ENCODE measurements around the gene GGTLC2. TPM values are rescaled to one million over a fixed set of nuclear protein-coding genes. Genes with fewer than 3 reads are reported as not detected.
"Not testable (repeated sequence)": the region's sequence is repeated elsewhere in the genome, so short reads cannot be mapped to it uniquely, and the experiment has no call there.

The GGTLC2 gene
- total RNA-seq, 3 donors from 2014 or later, result not detected

DNA sequence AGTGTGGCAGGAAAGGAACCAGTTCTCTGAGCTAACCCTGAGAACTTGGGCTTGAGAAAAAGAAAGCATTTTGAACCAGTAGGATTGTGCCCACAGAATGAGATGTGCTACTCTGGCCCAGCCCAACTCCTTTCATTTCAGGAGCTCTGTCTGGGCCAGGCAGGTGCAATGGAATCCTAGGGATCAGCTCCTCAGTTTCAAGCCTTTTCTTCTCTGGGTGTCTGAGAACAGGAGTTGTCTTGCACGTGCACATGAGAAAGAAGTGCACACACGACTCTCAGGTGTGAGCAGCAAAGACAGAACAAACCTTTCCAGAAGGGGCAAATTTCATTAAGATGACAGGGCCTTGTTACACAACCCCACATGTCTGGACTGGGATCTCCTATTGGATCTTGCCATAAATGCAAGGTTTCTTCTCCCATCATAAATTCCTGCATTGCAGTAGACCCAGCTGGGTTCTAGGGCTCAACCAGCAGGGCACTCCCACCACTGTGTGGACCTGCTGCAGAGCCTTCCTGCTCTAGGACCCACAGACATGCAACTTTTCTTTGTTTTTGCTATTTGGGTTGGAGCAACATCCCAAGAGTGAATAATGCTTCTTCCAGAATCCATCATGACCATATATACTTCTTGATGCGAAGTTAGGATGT is 24.5 kb upstream of the GGTLC2 start:
- Histone ChIP-seq H3K9me3 (no peaks in the 10 kb centered on the region), H3K4me3 (no peak overlapping the region), H3K36me3 (no peaks in the 10 kb centered on the region), H3K4me1 (no peaks in the 10 kb centered on the region), H3K27ac (no peak overlapping the region), H3K27me3 (peaks cover 0 to 15% of the 10 kb centered on the region in 2 donors)
- intact Hi-C loops (cut with DNase I; ENCODE audit: low total_unique reads), result no loop called here
- no peak for DNase-seq (ENCODE audit: low spot score in 2 of 2)
- TF ChIP-seq, protein P1, sequence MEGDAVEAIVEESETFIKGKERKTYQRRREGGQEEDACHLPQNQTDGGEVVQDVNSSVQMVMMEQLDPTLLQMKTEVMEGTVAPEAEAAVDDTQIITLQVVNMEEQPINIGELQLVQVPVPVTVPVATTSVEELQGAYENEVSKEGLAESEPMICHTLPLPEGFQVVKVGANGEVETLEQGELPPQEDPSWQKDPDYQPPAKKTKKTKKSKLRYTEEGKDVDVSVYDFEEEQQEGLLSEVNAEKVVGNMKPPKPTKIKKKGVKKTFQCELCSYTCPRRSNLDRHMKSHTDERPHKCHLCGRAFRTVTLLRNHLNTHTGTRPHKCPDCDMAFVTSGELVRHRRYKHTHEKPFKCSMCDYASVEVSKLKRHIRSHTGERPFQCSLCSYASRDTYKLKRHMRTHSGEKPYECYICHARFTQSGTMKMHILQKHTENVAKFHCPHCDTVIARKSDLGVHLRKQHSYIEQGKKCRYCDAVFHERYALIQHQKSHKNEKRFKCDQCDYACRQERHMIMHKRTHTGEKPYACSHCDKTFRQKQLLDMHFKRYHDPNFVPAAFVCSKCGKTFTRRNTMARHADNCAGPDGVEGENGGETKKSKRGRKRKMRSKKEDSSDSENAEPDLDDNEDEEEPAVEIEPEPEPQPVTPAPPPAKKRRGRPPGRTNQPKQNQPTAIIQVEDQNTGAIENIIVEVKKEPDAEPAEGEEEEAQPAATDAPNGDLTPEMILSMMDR (IDR thresholded peaks at IDR 0.05), result no peak
- no peak for TF ChIP-seq POLR2A (IDR thresholded peaks at IDR 0.05)
- TF ChIP-seq POLR2AphosphoS5 (IDR thresholded peaks at IDR 0.05), result no peak

DNA sequence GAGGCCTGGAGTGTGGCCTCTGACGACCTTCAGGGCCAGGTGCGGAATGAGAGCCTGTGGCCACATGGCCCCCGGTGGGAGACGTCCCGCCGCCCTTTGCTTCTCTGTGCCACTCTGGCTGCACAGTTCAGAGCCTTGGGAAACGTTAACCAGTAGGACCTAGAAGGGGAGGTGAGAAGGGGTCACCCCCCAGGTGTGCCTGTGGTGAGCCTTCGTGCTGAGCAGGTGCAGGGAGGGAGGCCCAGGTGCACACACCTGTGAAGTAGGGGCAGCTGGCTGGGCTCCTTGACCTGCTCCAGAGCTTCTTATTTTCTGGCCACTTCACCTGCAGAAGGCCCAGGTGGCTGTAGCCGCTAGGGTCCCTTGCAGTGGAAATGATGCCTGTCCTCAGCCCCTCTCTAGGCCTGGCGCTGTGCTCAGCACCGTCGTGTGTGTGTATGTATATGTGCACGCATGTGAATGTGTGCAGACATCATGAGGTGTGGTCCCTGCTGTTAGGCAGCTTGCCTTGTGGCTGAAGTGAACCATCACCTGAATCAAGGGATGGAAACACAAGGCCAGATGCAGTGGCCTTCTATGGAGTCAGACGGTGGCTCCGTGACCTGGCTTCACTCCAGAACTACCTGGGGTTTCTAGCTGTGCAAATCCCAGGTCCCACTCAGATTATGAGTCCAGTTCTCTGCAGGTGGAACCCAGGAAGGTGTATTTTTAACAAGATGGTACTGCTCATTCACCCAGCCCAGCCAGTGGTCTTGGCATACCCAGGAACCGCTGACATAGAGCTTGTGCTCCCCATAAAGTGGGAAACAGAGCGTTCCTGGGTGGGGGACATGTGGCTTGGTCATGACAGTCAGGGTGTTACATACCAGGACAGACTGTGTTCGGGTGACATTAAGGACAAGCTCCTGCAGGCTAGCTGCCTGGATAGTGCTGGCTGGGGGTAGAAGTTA is 15.6 kb upstream of the GGTLC2 start:
- H3K4me3 ChIP-seq; DNase-seq (ENCODE audit: low spot score in 2 of 2); H3K36me3 ChIP-seq; H3K9me3 ChIP-seq; H3K27me3 ChIP-seq; intact Hi-C loops (cut with DNase I; ENCODE audit: low total_unique reads); H3K4me1 ChIP-seq; H3K27ac ChIP-seq: not testable (repeated sequence)

DNA sequence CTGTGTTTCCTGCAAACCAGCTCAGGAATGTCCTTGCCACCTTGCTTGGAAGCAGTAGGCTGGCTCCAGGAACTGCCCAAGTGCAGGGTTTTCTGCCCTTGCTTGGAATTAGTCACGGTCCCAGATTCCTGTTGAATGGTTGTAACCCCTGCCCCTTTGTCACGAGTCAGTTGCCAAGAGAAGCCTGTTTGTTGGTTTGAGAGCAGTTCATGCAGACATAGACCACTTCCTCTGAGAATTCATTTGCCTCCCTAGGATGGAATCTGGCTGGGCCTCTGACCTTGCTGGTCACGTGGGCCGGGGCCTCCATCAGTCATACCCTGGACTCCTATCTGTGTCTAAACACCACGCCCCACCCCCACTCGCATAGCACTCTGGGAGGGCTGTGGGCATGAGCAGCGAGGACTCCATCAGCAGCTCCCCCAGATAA is 13.2 kb upstream of the GGTLC2 start:
- H3K27me3 ChIP-seq; DNase-seq (ENCODE audit: low spot score in 2 of 2); intact Hi-C loops (cut with DNase I; ENCODE audit: low total_unique reads); H3K9me3 ChIP-seq; H3K27ac ChIP-seq; H3K4me3 ChIP-seq; H3K4me1 ChIP-seq; H3K36me3 ChIP-seq: not testable (repeated sequence)

DNA sequence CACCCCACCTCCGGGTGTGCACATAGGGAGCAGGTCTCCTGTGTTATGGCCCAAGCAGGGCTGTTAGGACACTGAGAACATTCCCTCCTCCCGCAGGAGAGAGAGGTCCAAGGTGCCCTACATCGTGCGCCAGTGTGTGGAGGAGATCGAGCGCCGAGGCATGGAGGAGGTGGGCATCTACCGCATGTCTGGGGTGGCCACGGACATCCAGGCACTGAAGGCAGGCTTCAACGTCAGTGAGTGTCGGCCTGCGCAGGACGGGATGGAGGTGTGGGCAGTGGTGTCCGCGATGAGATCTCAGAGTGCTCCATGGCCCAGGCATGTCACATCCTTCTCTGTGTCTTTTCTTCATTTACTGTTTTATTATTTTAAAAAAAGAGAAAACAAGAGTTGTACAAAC is 12.2 kb upstream of the GGTLC2 start:
- H3K27me3 ChIP-seq; H3K9me3 ChIP-seq; intact Hi-C loops (cut with DNase I; ENCODE audit: low total_unique reads); H3K4me3 ChIP-seq; DNase-seq (ENCODE audit: low spot score in 2 of 2); H3K4me1 ChIP-seq; H3K27ac ChIP-seq; H3K36me3 ChIP-seq: not testable (repeated sequence)

DNA sequence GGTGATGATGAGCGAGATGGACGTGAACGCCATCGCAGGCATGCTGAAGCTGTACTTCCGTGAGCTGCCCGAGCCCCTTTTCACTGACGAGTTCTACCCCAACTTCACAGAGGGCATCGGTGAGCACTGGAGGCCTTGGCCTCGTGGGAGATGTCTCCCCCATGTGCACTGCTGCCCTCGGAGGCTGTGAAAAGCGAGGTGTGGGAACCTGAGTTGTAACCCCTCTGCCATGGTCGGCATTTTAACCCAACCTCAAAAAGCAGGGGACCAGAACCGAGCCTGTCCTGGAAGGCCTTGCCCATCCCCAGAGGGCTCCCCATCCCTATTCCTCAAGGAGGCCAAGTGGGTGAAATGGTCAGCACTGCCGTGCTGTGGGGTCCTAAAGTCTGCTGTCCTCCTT is 10.9 kb upstream of the GGTLC2 start:
- H3K4me3 ChIP-seq; H3K9me3 ChIP-seq; intact Hi-C loops (cut with DNase I; ENCODE audit: low total_unique reads): not testable (repeated sequence)

DNA sequence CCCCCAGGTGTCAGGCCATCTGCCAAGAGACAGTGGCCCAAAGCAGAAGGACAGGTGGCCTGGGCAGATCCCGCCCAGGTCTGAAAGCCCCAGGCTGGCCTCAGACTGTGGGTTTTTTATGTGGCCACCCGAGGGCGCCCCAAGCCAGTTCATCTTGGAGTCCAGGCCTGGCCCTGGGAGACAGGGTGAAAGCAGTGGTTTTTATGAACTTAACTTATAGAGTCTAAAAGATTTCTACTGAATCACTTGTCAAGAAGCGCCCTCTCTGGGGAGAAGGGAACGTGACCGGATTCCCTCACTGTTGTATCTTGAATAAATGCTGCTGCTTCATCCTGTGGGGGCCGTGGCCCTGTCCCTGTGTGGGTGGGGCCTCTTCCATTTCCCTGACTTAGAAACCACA is 8.2 kb upstream of the GGTLC2 start:
- H3K27ac ChIP-seq; H3K4me3 ChIP-seq; H3K27me3 ChIP-seq; H3K36me3 ChIP-seq; intact Hi-C loops (cut with DNase I; ENCODE audit: low total_unique reads); DNase-seq (ENCODE audit: low spot score in 2 of 2); H3K9me3 ChIP-seq; H3K4me1 ChIP-seq: not testable (repeated sequence)

More for the DNA sequence above, 10.9 kb upstream of the GGTLC2 start:
- H3K36me3 ChIP-seq; H3K4me1 ChIP-seq; H3K27me3 ChIP-seq; DNase-seq (ENCODE audit: low spot score in 2 of 2); H3K27ac ChIP-seq: not testable (repeated sequence)

DNA sequence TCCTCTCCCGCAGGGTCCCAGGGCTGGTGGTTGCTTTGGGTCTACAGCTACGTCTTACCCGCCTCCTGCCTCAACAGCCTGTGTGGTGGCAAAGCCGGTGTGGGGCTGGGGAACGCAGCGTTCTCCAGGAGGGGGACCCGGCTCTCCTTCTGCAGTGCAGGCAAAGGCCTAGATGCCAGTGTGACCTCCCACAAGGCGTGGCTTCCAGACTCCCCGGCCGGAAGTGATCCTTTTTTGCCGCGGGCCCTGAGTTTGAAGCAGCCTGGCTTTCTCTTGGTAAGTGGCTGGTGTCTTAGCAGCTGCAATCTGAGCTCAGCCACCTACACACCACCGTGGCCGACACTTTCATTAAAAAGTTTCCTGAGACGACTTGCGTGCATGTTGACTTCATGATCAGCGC is 6.1 kb upstream of the GGTLC2 start:
- H3K27me3 ChIP-seq; intact Hi-C loops (cut with DNase I; ENCODE audit: low total_unique reads); H3K9me3 ChIP-seq; H3K36me3 ChIP-seq; H3K4me1 ChIP-seq; H3K4me3 ChIP-seq; DNase-seq (ENCODE audit: low spot score in 2 of 2); H3K27ac ChIP-seq: not testable (repeated sequence)

DNA sequence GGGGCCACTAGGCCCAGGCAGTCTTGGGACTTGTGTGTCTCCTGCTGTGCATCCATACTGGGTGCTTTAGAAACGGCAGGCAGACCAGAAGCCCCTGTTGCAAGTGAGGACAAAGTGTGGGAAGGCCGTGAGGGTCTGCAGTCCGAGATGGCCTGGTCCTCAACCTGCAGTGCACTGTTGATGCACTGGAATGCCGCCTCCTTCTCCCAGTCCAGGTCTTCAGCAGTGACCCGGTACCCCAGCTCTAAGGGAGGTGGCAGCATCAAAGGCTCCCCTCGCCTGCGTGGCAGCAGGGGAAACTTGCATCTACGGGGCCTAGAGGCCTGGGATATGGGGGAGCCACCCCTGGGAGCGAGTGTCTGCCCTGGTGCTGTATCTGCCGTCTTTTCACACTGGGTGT is 2.2 kb upstream of the GGTLC2 start:
- intact Hi-C loops (cut with DNase I; ENCODE audit: low total_unique reads), result not testable (repeated sequence)

DNA sequence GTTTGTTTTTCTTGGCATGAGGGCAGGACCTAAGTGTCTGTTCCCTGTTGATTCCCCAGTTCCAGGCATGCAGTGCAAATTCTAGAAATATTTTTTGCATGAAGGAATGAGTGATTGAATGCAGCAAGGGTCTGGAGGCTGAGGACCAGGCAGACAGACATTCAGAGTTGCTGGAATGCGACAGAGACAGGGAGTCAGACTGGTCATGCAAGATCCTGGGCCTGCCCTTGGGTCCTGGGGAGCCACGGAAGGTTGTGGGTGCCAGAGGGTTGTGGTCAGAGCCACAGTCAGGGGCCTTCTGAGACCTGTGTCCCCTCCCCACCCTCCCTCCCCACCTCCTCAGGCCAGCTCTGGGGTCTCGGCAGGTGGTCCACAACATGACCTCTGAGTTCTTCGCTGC is 1.6 kb downstream of the GGTLC2 start:
- H3K4me1 ChIP-seq; H3K4me3 ChIP-seq; H3K27ac ChIP-seq; H3K36me3 ChIP-seq; H3K27me3 ChIP-seq; DNase-seq (ENCODE audit: low spot score in 2 of 2); intact Hi-C loops (cut with DNase I; ENCODE audit: low total_unique reads); H3K9me3 ChIP-seq: not testable (repeated sequence)

More for the DNA sequence above, 2.2 kb upstream of the GGTLC2 start:
- not testable (repeated sequence) for H3K4me1 ChIP-seq; H3K36me3 ChIP-seq; H3K9me3 ChIP-seq; H3K27ac ChIP-seq; DNase-seq (ENCODE audit: low spot score in 2 of 2); H3K4me3 ChIP-seq; H3K27me3 ChIP-seq

All from breast epithelium (tissue), 4 donors.